Measurements from ENCODE around the gene PLA2R1. TPM values are rescaled to one million over a fixed set of nuclear protein-coding genes. Genes with fewer than 3 reads are reported as not detected.

PLA2R1 gene
- total and polyA plus RNA-seq, 10 of the 15 experiments (the other 5 are each of a cell fraction or from before 2014, with no cell fraction given): 0.01 to 0.05 (median 0.02) TPM; not detected in 6

DNA sequence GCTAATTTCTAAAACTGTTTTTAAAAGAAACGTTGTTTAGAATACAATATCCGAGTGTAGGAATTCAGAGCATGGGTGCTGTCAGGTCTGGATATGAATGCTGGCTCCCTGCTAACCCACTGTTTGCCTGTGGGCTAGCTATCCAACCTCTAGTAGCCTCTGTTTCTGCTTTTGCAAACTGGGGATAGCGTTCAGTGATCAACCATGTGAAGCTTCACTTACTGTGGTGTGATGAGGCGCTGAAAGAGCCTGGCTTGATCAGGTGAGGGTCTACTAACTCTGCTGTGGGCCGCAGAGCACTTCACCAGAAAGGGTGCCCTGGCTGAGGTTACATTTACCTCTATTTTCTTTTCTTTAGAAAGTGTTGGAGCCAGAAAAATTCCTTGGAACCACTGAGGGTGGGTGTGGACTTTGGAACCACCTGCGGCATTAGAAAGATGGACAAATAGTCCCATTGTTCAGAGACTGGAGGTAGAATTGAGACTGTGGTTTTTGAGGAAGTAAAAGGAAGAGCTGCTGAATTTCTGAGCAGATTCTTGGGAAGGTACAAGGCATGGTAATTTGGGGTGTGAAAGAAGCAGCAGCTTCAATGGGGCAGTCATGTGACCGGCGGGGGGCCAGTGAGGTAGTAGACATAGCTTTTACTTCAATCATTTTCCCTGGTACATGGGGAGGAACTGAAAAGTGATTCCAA lies 168.1 kb downstream of the PLA2R1 start:
- Histone ChIP-seq H3K36me3 (ENCODE audit: control insufficient read depth in 2 of 2, insufficient read depth in 2 of 2, low read length in 1 of 2) (peaks cover 0 to 16% of the 10 kb centered on the region in 2 experiments; a peak in 2 of 4 replicates), H3K4me2 (ENCODE audit: control insufficient read depth, insufficient read depth) (peak overlapping the region; percentile 90), H3K27ac (ENCODE audit: control insufficient read depth, insufficient read depth) (peak overlapping the region; percentile 83), H2AFZ (ENCODE audit: control insufficient read depth, low read depth, low read length) (no peak overlapping the region; the same call in 1 of the 2 replicates), H3K27me3 (replicated peaks in 1 of 2; ENCODE audit: control insufficient read depth in 2 of 2, insufficient read depth in 2 of 2, low read length in 1 of 2) (no peaks in the 10 kb centered on the region), H3K9me3 (replicated peaks; ENCODE audit: control insufficient read depth, insufficient read depth, low read length) (no peaks in the 10 kb centered on the region), H3K4me1 (ENCODE audit: control insufficient read depth, insufficient read depth, low read length) (peaks cover 85% of the 10 kb centered on the region), H3K9ac (ENCODE audit: control insufficient read depth, insufficient read depth, low read length) (peak overlapping the region; percentile 3; the same call in 1 of the 2 replicates), H3K79me2 (ENCODE audit: control insufficient read depth, insufficient read depth, low read length) (peaks cover 43% of the 10 kb centered on the region), H3K4me3 (no peak overlapping the region), H4K20me1 (ENCODE audit: control insufficient read depth, insufficient read depth) (no peaks in the 10 kb centered on the region)
- no peak for DNase-seq (ENCODE audit: low read depth, low spot score)
- no peak for FAIRE-seq
- intact Hi-C loops (cut with micrococcal nuclease; ENCODE audit: unreplicated experiment): loop anchor here (5.0 to 10.0 kb wide), 4 partner anchors 68 to 1271 kb away; partner anchors contain the start of genes ITGB6 and TANK
- RAD21 ChIA-PET (ENCODE audit: unreplicated experiment): interaction anchor here (0.5 to 3.5 kb wide), 14 partner anchors 10 to 315 kb away, joined by 3 to 22 read pairs (median 6); partner anchors contain the start of genes LY75 and MARCHF7
- peak; percentile 2; the same call in 2 of the 3 replicates for ATAC-seq
- CTCF ChIA-PET: interaction anchor here (0.8 to 22.7 kb wide), 9 partner anchors 9 to 71 kb away, joined by 3 to 335 read pairs (median 8); partner anchors contain the start of gene LY75
- BruUV-seq (replicated peaks): no TSS peak
- in situ Hi-C loops (cut with MboI): no loop called here
- WGBS (ENCODE audit: insufficient coverage, insufficient replicate concordance, low lambda C conversion rate, missing lambda C conversion rate): 58% methylated on average over 8 of the region's 8 CpGs
- POLR2A ChIA-PET: interaction anchor here (1.0 to 32.8 kb wide), 4 partner anchors 10 to 182 kb away, joined by 3 to 840 read pairs (median 32); partner anchors contain the start of genes LY75 and MARCHF7
- SMC1A ChIA-PET (ENCODE audit: uncharacterized antibody, unreplicated experiment): interaction anchor here (1.6 to 51.7 kb wide), 6 partner anchors 7 to 73 kb away, joined by 4 to 1536 read pairs (median 8); partner anchors contain the start of gene LY75
- TF ChIP-seq SRF (IDR thresholded peaks at IDR 0.05; ENCODE audit: low read depth in 2 of 2, low read length in 2 of 2) (no peak), GABPA (IDR thresholded peaks at IDR 0.05; ENCODE audit: low read depth) (no peak), TCF12 (IDR thresholded peaks at IDR 0.05; ENCODE audit: low read depth, low read length) (no peak), MTA3 (IDR thresholded peaks at IDR 0.05; ENCODE audit: borderline replicate concordance, low read length) (no peak), STAT3 (IDR thresholded peaks at IDR 0.05; ENCODE audit: low read depth, low read length) (no peak), RAD21 (IDR thresholded peaks at IDR 0.05; ENCODE audit: insufficient read depth, low read depth, low read length) (no peak), ZBED1 (IDR thresholded peaks at IDR 0.05; ENCODE audit: borderline replicate concordance) (no peak), RUNX3 (IDR thresholded peaks at IDR 0.05; ENCODE audit: low read length) (no peak), EED (IDR thresholded peaks at IDR 0.05; ENCODE audit: low read depth) (0 out of 2 replicates have a peak, but pooled peaks have one; percentile 14), WRNIP1 (IDR thresholded peaks at IDR 0.05; ENCODE audit: borderline replicate concordance, low read depth, low read length) (no peak), ATF3 (IDR thresholded peaks at IDR 0.05; ENCODE audit: borderline replicate concordance, extremely low read depth, low read depth, low read length) (no peak), KLF5 (IDR thresholded peaks at IDR 0.05; ENCODE audit: partially characterized antibody) (no peak), ZNF274 (IDR thresholded peaks at IDR 0.05; ENCODE audit: insufficient read depth, insufficient read length) (no peak), NFYA (IDR thresholded peaks at IDR 0.05; ENCODE audit: borderline replicate concordance, low read depth, low read length) (no peak), MYC (IDR thresholded peaks at IDR 0.05; ENCODE audit: insufficient read depth, insufficient read length, insufficient replicate concordance, low read length, severe bottlenecking) (no peak), MEF2A (IDR thresholded peaks at IDR 0.05; ENCODE audit: insufficient read depth, low read depth, low read length) (no peak), RAD51 (IDR thresholded peaks at IDR 0.05) (peak; percentile 87), POLR2AphosphoS2 (IDR thresholded peaks at IDR 0.05; ENCODE audit: low read depth, low read length) (peak; percentile 52; the same call in 1 of the 2 replicates), SUZ12 (IDR thresholded peaks at IDR 0.05; ENCODE audit: unreplicated experiment) (no peak), JUND (IDR thresholded peaks at IDR 0.05; ENCODE audit: low read depth, low read length) (no peak)
- TF ChIP-seq, protein P1, sequence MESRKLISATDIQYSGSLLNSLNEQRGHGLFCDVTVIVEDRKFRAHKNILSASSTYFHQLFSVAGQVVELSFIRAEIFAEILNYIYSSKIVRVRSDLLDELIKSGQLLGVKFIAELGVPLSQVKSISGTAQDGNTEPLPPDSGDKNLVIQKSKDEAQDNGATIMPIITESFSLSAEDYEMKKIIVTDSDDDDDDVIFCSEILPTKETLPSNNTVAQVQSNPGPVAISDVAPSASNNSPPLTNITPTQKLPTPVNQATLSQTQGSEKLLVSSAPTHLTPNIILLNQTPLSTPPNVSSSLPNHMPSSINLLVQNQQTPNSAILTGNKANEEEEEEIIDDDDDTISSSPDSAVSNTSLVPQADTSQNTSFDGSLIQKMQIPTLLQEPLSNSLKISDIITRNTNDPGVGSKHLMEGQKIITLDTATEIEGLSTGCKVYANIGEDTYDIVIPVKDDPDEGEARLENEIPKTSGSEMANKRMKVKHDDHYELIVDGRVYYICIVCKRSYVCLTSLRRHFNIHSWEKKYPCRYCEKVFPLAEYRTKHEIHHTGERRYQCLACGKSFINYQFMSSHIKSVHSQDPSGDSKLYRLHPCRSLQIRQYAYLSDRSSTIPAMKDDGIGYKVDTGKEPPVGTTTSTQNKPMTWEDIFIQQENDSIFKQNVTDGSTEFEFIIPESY (IDR thresholded peaks at IDR 0.05): no peak
